Erythroblast (primary cell): ENCODE results near the gene ELL.

Experiments used
- GATA1 ChIP-seq: IDR thresholded peaks from 2 replicates; pipeline ENCODE4 v1.6.1; 2011; ENCODE audit warnings: low read depth, mild to moderate bottlenecking, control low read depth, low read length, moderate library complexity
- POLR2A ChIP-seq: IDR thresholded peaks from 2 replicates; pipeline ENCODE4 v1.6.1; 2011; ENCODE audit warnings: mild to moderate bottlenecking, low read length

- TF ChIP-seq POLR2A: no peak
- TF ChIP-seq GATA1: no peak
Observed at GRCh38 chr19:18500799-18501198, 21.1 kb downstream of the ELL start.
